K562 (cell line): ENCODE measurements around the gene OR2H2. TPM values are rescaled to one million over a fixed set of nuclear protein-coding genes. Genes with fewer than 3 reads are reported as not detected.
A peak's percentile ranks its signal among the peaks of the same experiment; 100 is the strongest.

Experiments
- C11orf30 ChIP-seq: fragments of 450-650 bp; IDR thresholded peaks from 2 replicates; pipeline ENCODE4 v1.6.1; 2016; ENCODE audit warnings: low read depth, mild to moderate bottlenecking
- CSDE1 ChIP-seq, 2 experiments: fragments of 450-650 bp; IDR thresholded peaks; 2 replicates each; pipeline ENCODE4 v1.6.1; 2016; ENCODE audit warnings: mild to moderate bottlenecking in 1 of 2
- CTBP1 ChIP-seq: fragments of 450-650 bp; IDR thresholded peaks from 2 replicates; pipeline ENCODE4 v1.6.1; 2016; ENCODE audit warnings: borderline replicate concordance
- E2F1 ChIP-seq: sonication (generic); formaldehyde crosslinking; IDR thresholded peaks from 2 replicates; pipeline ENCODE4 v1.8.1; 2023; ENCODE audit warnings: mild to moderate bottlenecking, missing genetic modification reagents, moderate library complexity
- KDM1A ChIP-seq, 2 experiments: fragments of 450-650 bp; IDR thresholded peaks; 2 replicates each; pipeline ENCODE4 v1.6.1; 2016; ENCODE audit warnings: mild to moderate bottlenecking in 2 of 2
- RBM34 ChIP-seq: fragments of 200-400 bp; formaldehyde crosslinking; IDR thresholded peaks from 2 replicates; pipeline ENCODE4 v1.6.1; 2018; ENCODE audit warnings: low read length, borderline replicate concordance; ENCODE audit not compliant: insufficient read depth
- RFX5 ChIP-seq: IDR thresholded peaks from 2 replicates; pipeline ENCODE4 v1.6.1; 2011; ENCODE audit warnings: low read depth, mild to moderate bottlenecking, improper control_type of control experiment, low read length
- SLC30A9 ChIP-seq: fragments of 250-450 bp; sonication (Bioruptor Pico); IDR thresholded peaks from 2 replicates; pipeline ENCODE4 v1.8.0; 2022; ENCODE audit warnings: mild to moderate bottlenecking, moderate library complexity
- STAT5B ChIP-seq: fragments of 250-450 bp; sonication (Bioruptor Pico); IDR thresholded peaks from 2 replicates; pipeline ENCODE4 v1.8.0; 2021; ENCODE audit warnings: mild to moderate bottlenecking, inconsistent platforms
- TFAP4 ChIP-seq: sonication (generic); formaldehyde crosslinking; IDR thresholded peaks from 2 replicates; pipeline ENCODE4 v1.8.0; 2022; ENCODE audit warnings: missing genetic modification reagents, mild to moderate bottlenecking, moderate library complexity, borderline replicate concordance
- polyA plus RNA-seq, 8 experiments: library from polyadenylated mRNA; depleted of rRNA in 4 of 8; stranded (reverse) in 5 of 8; unstranded in 3 of 8; fragments of >200 nt; fragmentation: Nextera tagmentation in 2 of 8; fragmentation: Illumina TruSeq in 1 of 8; extraction: Ambion mirVana in 2 of 8; extraction: Trizol in 1 of 8; gene quantifications; 2 replicates each; pipeline versions ENCODE4 v1.2.1 to v1.2.3, GENCODE V29; 2011 to 2014; ENCODE audit warnings: inconsistent platforms in 1 of 8, missing spikeins in 1 of 8
- total RNA-seq, 7 experiments: library from RNA; depleted of rRNA in 6 of 7; stranded (reverse); fragments of >200 nt in 6 of 7; fragmentation: Illumina TruSeq in 2 of 7; extraction: Trizol in 2 of 7; gene quantifications; 2 replicates each; pipeline versions ENCODE4 v1.2.1 to v1.2.3, GENCODE V29; 2011 to 2021; ENCODE audit warnings: low replicate concordance in 1 of 7

OR2H2 gene
- total and polyA plus RNA-seq, 9 of the 15 experiments (the other 6 are each of a cell fraction or from before 2014, with no cell fraction given): not detected

- TF ChIP-seq TFAP4 (CRISPR knock-in tag): no peak
- peak in 1 of 2 experiments; percentile 58; a peak in 2 of 4 replicates for TF ChIP-seq CSDE1 (IDR thresholded peaks at IDR 0.05)
- TF ChIP-seq STAT5B (CRISPR knock-in tag): no peak
- no peak for TF ChIP-seq RFX5
- no peak for TF ChIP-seq E2F1 (CRISPR knock-in tag)
- peak; percentile 67 for TF ChIP-seq C11orf30
- TF ChIP-seq CTBP1: peak; percentile 68
- TF ChIP-seq SLC30A9 (CRISPR knock-in tag): no peak
- no peak for TF ChIP-seq RBM34
- TF ChIP-seq KDM1A (IDR thresholded peaks at IDR 0.05): peak in 1 of 2 experiments; percentile 23; a peak in 1 of 4 replicates
Observed at GRCh38 chr6:29602564-29603361, 17.8 kb downstream of the OR2H2 start (continued).
